Gastrocnemius medialis (tissue), 4 donors: ENCODE measurements around the gene THAP4. TPM values are rescaled to one million over a fixed set of nuclear protein-coding genes. Genes with fewer than 3 reads are reported as not detected.

ENCODE experiments used
- ATAC-seq, 2 donors: fragments of 150-250 bp; one replicate each; pipeline ENCODE4 v1.9.1; 2016
- DNase-seq, 2 donors: peaks; one replicate each; pipeline ENCODE4 v3.0.0-alpha.2; 2019
- H3K27ac ChIP-seq, 4 donors: fragments of 200-600 bp; sonication (generic); 1 replicate in 1 of 4; 2 replicates in 3 of 4; pipeline ENCODE4 v1.5.1; 2016 to 2018; ENCODE audit warnings: mild to moderate bottlenecking in 2 of 4, moderate library complexity in 1 of 4
- H3K27me3 ChIP-seq, 3 donors: fragments of 200-600 bp; sonication (generic) in 2 of 3; 1 replicate in 1 of 3; 2 replicates in 2 of 3; pipeline versions ENCODE4 v1.5.1 to v1.6.0; 2016 to 2019; ENCODE audit warnings: mild to moderate bottlenecking in 1 of 3, moderate library complexity in 1 of 3
- H3K36me3 ChIP-seq, 2 donors: fragments of 200-600 bp; sonication (generic) in 1 of 2; one replicate each; pipeline ENCODE4 v1.5.1; 2017 to 2018
- H3K4me1 ChIP-seq, 2 donors: fragments of 200-600 bp; sonication (generic) in 1 of 2; one replicate each; pipeline ENCODE4 v1.5.1; 2016 to 2017; ENCODE audit warnings: mild to moderate bottlenecking in 2 of 2
- H3K4me3 ChIP-seq, 4 donors: fragments of 200-600 bp; sonication (generic) in 3 of 4; 1 replicate in 1 of 4; 2 replicates in 3 of 4; pipeline ENCODE4 v1.5.1; 2016 to 2019; ENCODE audit warnings: mild to moderate bottlenecking in 2 of 4
- H3K9me3 ChIP-seq, 3 donors: fragments of 200-600 bp; sonication (generic) in 2 of 3; 1 replicate in 1 of 3; 2 replicates in 2 of 3; pipeline ENCODE4 v1.5.1; 2016 to 2019
- POLR2A ChIP-seq, 2 donors: fragments of 450-650 bp; IDR thresholded peaks; one replicate each; pipeline ENCODE4 v1.6.1; 2017; ENCODE audit warnings: antibody characterized with exemption in 2 of 2, mild to moderate bottlenecking in 2 of 2, moderate library complexity in 2 of 2
- in situ Hi-C, 4 donors: fragments of 200-750 bp; cut with MboI; loops; one replicate each; pipeline versions ENCODE4 v1.15.0 to v1.8.0; 2017; ENCODE audit warnings: low sequenced_read_pairs in 4 of 4
- intact Hi-C: fragments of 100-400 bp; cut with DNase I; formaldehyde crosslinking; loops from one replicate; pipeline ENCODE4 v1.15.1; 2023; ENCODE audit warnings: low total_unique reads
- total RNA-seq, 4 donors: library from RNA; depleted of rRNA; stranded (reverse); fragments of >200 nt; gene quantifications; one replicate each; pipeline versions ENCODE4 v1.1.0 to v1.2.3, GENCODE V29; 2016
- TF ChIP-seq, protein P1 (sequence below), 5 experiments: fragments of 450-650 bp in 3 of 5; fragments of 200-600 bp in 2 of 5; sonication (generic) in 2 of 5; IDR thresholded peaks in 4 of 5; conservative IDR thresholded peaks in 1 of 5; 1 replicate in 4 of 5; 2 replicates in 1 of 5; pipeline ENCODE4 v1.5.1; 2016 to 2019; ENCODE audit warnings: antibody characterized with exemption in 5 of 5, mild to moderate bottlenecking in 3 of 5, moderate library complexity in 3 of 5

The THAP4 gene
- total RNA-seq, 4 donors from 2014 or later = 71.3 to 83.3 (median 79.9) TPM

DNA sequence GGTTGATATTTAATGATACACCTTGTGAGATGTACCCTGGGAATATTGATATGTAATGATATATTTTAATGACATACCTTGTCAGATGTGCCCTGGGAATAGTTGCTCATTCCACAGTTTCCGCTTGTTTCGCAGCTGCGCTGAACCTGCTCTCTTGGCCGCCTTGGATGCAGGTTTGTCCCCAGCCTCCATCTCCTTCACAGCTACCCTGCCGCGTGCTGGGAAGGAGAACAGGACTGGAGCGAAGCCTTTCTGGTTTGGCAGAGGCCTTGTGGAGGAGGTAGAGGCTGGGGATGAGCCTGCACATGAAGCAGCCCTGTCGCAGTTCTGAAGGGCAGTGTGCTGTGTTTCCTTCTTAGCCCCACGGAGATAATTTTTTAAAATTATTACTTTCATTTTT, 15.2 kb upstream of the THAP4 start:
- Histone ChIP-seq H3K4me1 (peaks cover 0 to 10% of the 10 kb centered on the region in 2 donors), H3K36me3 (peaks cover 0 to 52% of the 10 kb centered on the region in 2 donors), H3K27ac (no peak overlapping the region), H3K4me3 (no peak overlapping the region), H3K27me3 (no peaks in the 10 kb centered on the region), H3K9me3 (no peaks in the 10 kb centered on the region)
- in situ Hi-C loops (no loop called here), intact Hi-C loops (no loop called here)
- TF ChIP-seq, protein P1, sequence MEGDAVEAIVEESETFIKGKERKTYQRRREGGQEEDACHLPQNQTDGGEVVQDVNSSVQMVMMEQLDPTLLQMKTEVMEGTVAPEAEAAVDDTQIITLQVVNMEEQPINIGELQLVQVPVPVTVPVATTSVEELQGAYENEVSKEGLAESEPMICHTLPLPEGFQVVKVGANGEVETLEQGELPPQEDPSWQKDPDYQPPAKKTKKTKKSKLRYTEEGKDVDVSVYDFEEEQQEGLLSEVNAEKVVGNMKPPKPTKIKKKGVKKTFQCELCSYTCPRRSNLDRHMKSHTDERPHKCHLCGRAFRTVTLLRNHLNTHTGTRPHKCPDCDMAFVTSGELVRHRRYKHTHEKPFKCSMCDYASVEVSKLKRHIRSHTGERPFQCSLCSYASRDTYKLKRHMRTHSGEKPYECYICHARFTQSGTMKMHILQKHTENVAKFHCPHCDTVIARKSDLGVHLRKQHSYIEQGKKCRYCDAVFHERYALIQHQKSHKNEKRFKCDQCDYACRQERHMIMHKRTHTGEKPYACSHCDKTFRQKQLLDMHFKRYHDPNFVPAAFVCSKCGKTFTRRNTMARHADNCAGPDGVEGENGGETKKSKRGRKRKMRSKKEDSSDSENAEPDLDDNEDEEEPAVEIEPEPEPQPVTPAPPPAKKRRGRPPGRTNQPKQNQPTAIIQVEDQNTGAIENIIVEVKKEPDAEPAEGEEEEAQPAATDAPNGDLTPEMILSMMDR (IDR thresholded peaks at IDR 0.05 in 4 of 5, conservative IDR thresholded peaks at IDR 0.05 in 1 of 5) = no peak
- TF ChIP-seq POLR2A (IDR thresholded peaks at IDR 0.05) = no peak
- DNase-seq (no peak), ATAC-seq (no peak)

DNA sequence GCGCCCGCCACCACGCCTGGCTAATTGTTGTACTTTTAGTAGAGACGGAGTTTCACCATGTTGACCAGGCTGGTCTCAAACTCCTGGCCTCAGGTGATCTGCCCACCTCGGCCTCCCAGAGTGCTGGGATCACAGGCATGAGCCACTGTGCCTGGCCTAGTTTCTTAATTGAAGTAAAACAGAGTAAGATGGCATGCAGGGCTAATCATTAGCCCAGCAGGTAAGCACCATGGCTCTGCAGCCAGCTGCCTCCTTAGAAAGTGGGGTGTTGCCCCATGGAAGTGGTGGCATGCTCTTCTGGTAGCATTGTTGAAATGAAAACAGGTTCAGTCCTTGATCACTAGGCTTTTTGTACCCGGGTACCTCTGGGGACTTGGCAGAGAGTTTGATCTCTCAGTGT, 13.0 kb upstream of the THAP4 start:
- Histone ChIP-seq H3K27ac (no peak overlapping the region), H3K4me1 (peaks cover 0 to 15% of the 10 kb centered on the region in 2 donors), H3K27me3 (no peaks in the 10 kb centered on the region), H3K36me3 (peaks cover 0 to 33% of the 10 kb centered on the region in 2 donors), H3K4me3 (no peak overlapping the region), H3K9me3 (no peaks in the 10 kb centered on the region)
- intact Hi-C loops = no loop called here
- DNase-seq (no peak), ATAC-seq (no peak)
- TF ChIP-seq, protein P1 (IDR thresholded peaks at IDR 0.05 in 4 of 5, conservative IDR thresholded peaks at IDR 0.05 in 1 of 5) = no peak
- no peak for TF ChIP-seq POLR2A (IDR thresholded peaks at IDR 0.05)
- in situ Hi-C loops = no loop called here

DNA sequence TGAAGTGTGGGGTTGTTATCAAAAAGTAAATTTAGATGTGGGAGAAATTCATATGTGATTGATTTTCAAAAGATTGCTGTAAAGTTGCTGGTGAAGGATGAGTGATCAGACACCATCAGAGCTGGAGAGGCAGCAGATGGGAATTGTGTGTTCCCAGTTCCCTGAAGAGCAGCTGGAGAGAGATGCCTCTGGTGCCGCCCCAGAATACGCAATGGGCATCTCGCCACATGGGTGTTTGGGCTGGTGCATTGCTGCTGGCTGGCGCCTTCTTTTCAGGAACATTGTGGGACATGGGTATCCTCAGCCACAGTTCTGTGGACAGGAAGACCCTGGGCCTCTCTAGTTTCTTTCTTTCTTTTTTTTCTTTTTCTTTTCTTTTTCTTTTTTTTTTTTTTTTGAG, 12.4 kb upstream of the THAP4 start:
- Histone ChIP-seq H3K4me3 (no peak overlapping the region), H3K36me3 (peaks cover 0 to 28% of the 10 kb centered on the region in 2 donors), H3K27ac (no peak overlapping the region), H3K9me3 (no peaks in the 10 kb centered on the region), H3K4me1 (peaks cover 0 to 15% of the 10 kb centered on the region in 2 donors), H3K27me3 (no peaks in the 10 kb centered on the region)
- ATAC-seq = no peak
- in situ Hi-C loops (no loop called here), intact Hi-C loops (no loop called here)
- TF ChIP-seq, protein P1 (IDR thresholded peaks at IDR 0.05 in 4 of 5, conservative IDR thresholded peaks at IDR 0.05 in 1 of 5) = no peak
- no peak for TF ChIP-seq POLR2A (IDR thresholded peaks at IDR 0.05)
- no peak for DNase-seq

DNA sequence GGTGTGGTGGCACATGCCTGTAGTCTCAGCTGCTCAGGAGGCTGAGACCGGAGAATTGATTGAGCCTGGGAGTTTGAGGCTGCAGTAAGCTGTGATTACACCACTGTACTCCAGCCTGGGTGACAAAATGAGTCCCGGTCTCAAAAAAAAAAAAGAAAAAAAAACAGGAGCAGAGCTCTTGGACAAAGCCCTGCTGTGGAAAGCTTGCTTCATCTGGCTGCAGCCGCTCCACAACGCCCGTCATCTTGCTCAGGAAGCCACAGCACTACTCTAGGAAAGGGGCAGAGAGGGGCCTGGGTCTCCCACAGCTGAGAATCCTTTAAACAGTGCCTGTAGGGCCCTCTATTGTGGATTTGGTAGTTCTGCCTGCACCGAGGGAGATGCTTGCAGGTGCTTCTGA, 11.5 kb upstream of the THAP4 start:
- in situ Hi-C loops = no loop called here

More for the DNA sequence above, 11.5 kb upstream of the THAP4 start:
- DNase-seq (no peak), ATAC-seq (no peak)
- intact Hi-C loops = no loop called here
- no peaks in the 10 kb centered on the region for H3K9me3 ChIP-seq
- no peak overlapping the region for H3K4me3 ChIP-seq
- H3K27ac ChIP-seq = no peak overlapping the region
- TF ChIP-seq, protein P1 (IDR thresholded peaks at IDR 0.05 in 4 of 5, conservative IDR thresholded peaks at IDR 0.05 in 1 of 5) = no peak
- TF ChIP-seq POLR2A (IDR thresholded peaks at IDR 0.05) = no peak
- H3K27me3 ChIP-seq = no peaks in the 10 kb centered on the region
- H3K36me3 ChIP-seq = peaks cover 0 to 21% of the 10 kb centered on the region in 2 donors
- peaks cover 0 to 15% of the 10 kb centered on the region in 2 donors for H3K4me1 ChIP-seq
